ENCODE measurements around the gene PTMS. TPM values are rescaled to one million over a fixed set of nuclear protein-coding genes. Genes with fewer than 3 reads are reported as not detected.

Gene PTMS
- total RNA-seq, 2 donors from 2014 or later = 71.3 to 161 TPM

GRCh38 chr12:6784296-6784695, 18.1 kb downstream of the PTMS start:
- Mint-ChIP-seq H3K27me3 (no peaks in the 10 kb centered on the region), H3K4me1 (peaks cover 48% of the 10 kb centered on the region), H3K4me3 (peak overlapping the region; percentile 25), H3K9me3 (no peaks in the 10 kb centered on the region), H3K36me3 (ENCODE audit: low read depth) (peaks cover under 1% of the 10 kb centered on the region), H3K27ac (peak overlapping the region; percentile 15)
- ATAC-seq (replicated peaks) = peak; percentile 33

GRCh38 chr12:6784761-6785160, 18.6 kb downstream of the PTMS start:
- Mint-ChIP-seq H3K4me1 (peaks cover 44% of the 10 kb centered on the region), H3K36me3 (ENCODE audit: low read depth) (peaks cover 5% of the 10 kb centered on the region), H3K27me3 (no peaks in the 10 kb centered on the region), H3K27ac (no peak overlapping the region), H3K4me3 (peak overlapping the region; percentile 25), H3K9me3 (no peaks in the 10 kb centered on the region)
- no peak for ATAC-seq (replicated peaks)

- Mint-ChIP-seq H3K27me3 (no peaks in the 10 kb centered on the region), H3K27ac (peak overlapping the region; percentile 78), H3K4me1 (peaks cover 38% of the 10 kb centered on the region), H3K36me3 (ENCODE audit: low read depth) (peaks cover 23% of the 10 kb centered on the region), H3K9me3 (no peaks in the 10 kb centered on the region), H3K4me3 (peak overlapping the region; percentile 78)
- ATAC-seq (replicated peaks) = no peak
These were observed 20.4 kb downstream of the PTMS start for GRCh38 chr12:6786416-6787094.

- H3K4me1 Mint-ChIP-seq = peaks cover 41% of the 10 kb centered on the region
- peak overlapping the region; percentile 78 for H3K27ac Mint-ChIP-seq
- peak overlapping the region; percentile 78 for H3K4me3 Mint-ChIP-seq
- H3K36me3 Mint-ChIP-seq (ENCODE audit: low read depth) = peaks cover 31% of the 10 kb centered on the region
- H3K9me3 Mint-ChIP-seq = no peaks in the 10 kb centered on the region
- ATAC-seq (replicated peaks) = no peak
- no peaks in the 10 kb centered on the region for H3K27me3 Mint-ChIP-seq
These were observed 21.1 kb downstream of the PTMS start for GRCh38 chr12:6787309-6787708.

DNA sequence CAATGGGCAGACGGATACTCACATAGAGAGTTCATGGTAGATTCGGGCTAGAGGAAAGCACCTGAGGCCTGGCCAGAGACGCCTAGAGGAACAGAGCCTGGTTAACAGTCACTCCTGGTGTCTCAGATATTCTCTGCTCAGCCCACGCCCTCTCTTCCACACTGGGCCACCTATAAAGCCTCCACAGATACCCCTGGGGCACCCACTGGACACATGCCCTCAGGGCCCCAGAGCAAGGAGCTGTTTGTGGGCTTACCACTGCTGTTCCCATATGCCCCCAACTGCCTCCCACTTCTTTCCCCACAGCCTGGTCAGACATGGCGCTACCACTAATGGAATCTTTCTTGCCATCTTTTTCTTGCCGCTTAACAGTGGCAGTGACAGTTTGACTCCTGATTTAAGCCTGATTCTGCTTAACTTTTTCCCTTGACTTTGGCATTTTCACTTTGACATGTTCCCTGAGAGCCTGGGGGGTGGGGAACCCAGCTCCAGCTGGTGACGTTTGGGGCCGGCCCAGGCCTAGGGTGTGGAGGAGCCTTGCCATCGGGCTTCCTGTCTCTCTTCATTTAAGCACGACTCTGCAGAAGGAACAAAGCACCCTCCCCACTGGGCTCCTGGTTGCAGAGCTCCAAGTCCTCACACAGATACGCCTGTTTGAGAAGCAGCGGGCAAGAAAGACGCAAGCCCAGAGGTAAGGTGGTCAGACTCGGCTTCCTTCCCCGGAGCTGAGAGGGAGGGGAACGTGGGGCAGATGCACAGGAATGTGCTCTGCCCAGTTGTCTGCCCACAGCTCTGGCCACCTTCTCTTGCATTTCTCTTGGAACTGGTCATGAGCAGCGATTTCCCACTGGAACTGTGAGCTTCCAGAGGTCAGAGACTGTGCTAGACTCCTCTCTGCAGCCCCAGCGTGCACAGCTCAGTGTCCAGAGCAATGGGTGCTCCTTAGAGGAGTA, 23.1 kb downstream of the PTMS start, which contains the start of gene CD4:
Gene CD4 (plus strand): TSS at position 557 of the 953 bp plus-strand sequence. CDS start 10,611 bp downstream, outside the sequence.
- Mint-ChIP-seq H3K36me3 (ENCODE audit: low read depth) (peaks cover 50% of the 10 kb centered on the region), H3K9me3 (no peaks in the 10 kb centered on the region), H3K4me1 (peaks cover 43% of the 10 kb centered on the region), H3K27ac (peak within 1 kb of the TSS; percentile 84), H3K4me3 (peak within 1 kb of the TSS; percentile 100), H3K27me3 (no peaks in the 10 kb centered on the region)
- peak; percentile 79 for ATAC-seq (replicated peaks)

GRCh38 chr12:6790496-6791150, 24.5 kb downstream of the PTMS start:
- Mint-ChIP-seq H3K36me3 (ENCODE audit: low read depth) (peaks cover 64% of the 10 kb centered on the region), H3K27me3 (no peaks in the 10 kb centered on the region), H3K9me3 (no peaks in the 10 kb centered on the region), H3K4me3 (peak overlapping the region; percentile 100), H3K27ac (peak overlapping the region; percentile 84), H3K4me1 (peaks cover 48% of the 10 kb centered on the region)
- peak; percentile 49 for ATAC-seq (replicated peaks)

DNA sequence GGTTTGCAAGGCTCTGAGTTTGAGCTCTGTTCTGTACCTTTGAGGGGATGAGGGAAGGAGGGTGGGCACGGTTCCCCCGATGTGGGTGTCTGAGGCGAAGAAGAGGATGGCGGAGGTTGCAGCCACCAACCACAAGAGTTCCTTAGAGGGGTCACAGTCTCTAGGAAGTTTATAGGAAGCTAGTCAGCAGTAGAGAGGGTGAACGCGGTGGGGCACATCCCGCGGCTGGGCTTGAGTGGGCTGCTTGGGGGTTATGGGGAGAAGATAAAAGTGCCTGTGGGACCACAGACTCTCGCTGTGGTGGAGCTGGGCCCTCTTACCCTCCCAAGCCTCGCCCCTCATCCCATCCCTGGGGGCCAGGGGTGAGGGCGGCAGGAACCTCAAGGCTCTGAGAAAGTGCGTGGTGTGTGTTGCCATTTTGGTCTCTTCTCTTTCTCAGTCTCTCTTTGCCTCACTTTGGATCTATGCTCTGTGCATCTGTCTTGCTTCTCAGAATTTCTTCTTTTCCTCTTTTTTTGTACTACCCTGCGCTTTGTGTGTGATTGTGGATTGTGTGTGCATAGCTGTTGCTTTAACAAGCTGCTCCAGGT, 25.9 kb downstream of the PTMS start:
- peak; percentile 7 for ATAC-seq (replicated peaks)
- Mint-ChIP-seq H3K27me3 (no peaks in the 10 kb centered on the region), H3K36me3 (ENCODE audit: low read depth) (peaks cover 78% of the 10 kb centered on the region), H3K4me1 (peaks cover 51% of the 10 kb centered on the region), H3K4me3 (peak overlapping the region; percentile 100), H3K9me3 (no peaks in the 10 kb centered on the region), H3K27ac (peak overlapping the region; percentile 84)

DNA sequence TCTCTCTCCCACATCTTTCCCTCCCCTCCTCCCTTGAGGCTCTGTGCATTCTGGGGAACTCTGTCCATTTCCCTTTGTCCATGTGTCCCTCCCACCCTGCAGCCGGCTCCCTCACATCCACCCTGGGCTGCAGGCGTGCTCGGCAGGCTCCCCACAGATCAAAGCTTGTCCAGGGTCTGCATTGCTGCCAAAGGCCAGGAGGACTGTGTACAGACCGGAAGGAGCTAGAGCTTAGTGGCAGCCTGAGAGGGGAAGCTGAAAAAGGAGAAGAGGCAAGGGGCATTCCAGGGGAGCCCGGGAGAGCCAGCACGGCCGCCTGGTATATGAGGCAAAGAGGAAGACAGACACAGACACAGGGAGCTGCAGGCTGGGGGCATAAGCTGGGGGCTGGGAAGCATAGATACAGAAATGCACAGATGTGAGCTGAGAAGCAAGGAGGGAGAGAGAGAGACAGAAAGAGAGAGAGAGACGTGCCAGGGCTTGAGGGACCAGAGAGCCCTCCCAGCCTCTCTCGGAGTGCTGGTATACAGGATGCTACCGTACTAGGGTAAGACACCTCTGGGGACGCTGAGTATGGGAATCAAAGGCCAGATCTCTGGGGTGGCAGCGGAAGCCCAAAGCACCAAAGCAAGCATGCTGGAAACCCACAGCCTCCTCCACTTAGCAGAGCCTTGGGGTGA, 26.5 kb downstream of the PTMS start:
- Mint-ChIP-seq H3K36me3 (ENCODE audit: low read depth) (peaks cover 84% of the 10 kb centered on the region), H3K27ac (peak overlapping the region; percentile 84), H3K9me3 (no peaks in the 10 kb centered on the region), H3K27me3 (no peaks in the 10 kb centered on the region), H3K4me1 (peaks cover 54% of the 10 kb centered on the region), H3K4me3 (peak overlapping the region; percentile 100)
- peak; percentile 18 for ATAC-seq (replicated peaks)

DNA sequence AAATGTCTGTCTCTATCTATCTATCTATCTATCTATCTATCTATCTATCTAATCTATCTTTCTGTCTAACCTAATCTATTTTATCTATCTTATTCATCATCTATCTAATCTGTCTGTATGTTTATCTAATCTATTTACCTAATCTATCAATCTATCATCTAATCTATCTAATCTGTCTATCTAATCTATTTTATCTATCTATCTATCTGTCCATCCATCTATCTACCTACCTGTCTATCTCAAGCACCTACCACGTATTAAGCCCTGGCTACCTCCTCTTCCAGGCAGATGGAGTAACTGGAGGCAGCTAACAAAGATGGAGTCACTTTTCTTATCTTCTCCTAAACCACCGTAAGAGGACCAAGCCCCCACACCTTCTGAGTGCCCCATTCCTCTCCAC, 28.9 kb downstream of the PTMS start:
- H3K4me3 Mint-ChIP-seq = peak overlapping the region; percentile 100
- H3K27ac Mint-ChIP-seq = peak overlapping the region; percentile 72
- no peak for ATAC-seq (replicated peaks)
- peaks cover 100% of the 10 kb centered on the region for H3K36me3 Mint-ChIP-seq (ENCODE audit: low read depth)
- H3K27me3 Mint-ChIP-seq = no peaks in the 10 kb centered on the region
- no peaks in the 10 kb centered on the region for H3K9me3 Mint-ChIP-seq
- peaks cover 41% of the 10 kb centered on the region for H3K4me1 Mint-ChIP-seq

DNA sequence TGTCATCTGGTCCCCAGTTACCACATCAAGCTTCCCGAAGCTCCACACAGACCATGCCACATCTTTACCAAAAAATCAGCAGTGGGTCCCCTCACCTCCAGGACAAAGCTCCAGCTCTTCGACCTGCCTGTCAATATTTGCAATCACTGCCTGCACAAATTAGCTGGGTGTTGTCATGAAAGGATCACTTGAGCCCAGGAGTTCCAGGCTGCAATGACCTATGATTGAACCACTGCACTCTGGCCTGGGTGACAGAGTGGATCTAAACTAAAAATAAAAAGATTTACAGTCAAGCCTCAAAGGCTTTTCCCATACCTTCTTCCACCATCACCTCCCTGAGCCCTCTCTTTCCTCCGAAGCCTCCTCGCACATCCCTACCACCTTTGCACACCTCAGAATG, 30.4 kb downstream of the PTMS start:
- ATAC-seq (replicated peaks) = no peak
- peaks cover 91% of the 10 kb centered on the region for H3K36me3 Mint-ChIP-seq (ENCODE audit: low read depth)
- peak overlapping the region; percentile 16 for H3K27ac Mint-ChIP-seq
- peaks cover 41% of the 10 kb centered on the region for H3K4me1 Mint-ChIP-seq
- peak overlapping the region; percentile 6 for H3K4me3 Mint-ChIP-seq
- H3K9me3 Mint-ChIP-seq = no peaks in the 10 kb centered on the region
- no peaks in the 10 kb centered on the region for H3K27me3 Mint-ChIP-seq

DNA sequence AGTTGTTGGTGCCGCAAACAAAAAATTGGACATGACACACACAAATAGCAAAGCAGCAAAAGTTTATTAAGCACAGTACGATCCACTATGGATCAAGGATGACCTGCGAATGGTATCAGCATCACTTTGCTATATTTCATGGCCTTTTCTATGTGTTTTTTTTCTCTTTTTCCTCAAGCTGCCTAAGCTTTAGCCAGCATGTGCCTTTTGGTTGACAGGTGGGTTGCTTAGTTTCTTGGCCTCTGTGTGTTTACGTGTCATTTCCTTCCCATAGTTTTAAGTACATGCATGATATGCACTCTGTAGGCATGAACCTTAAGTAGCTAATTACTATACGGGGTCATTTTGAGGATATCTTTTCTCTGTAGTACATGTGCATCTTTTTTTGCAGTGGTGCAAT, 33.0 kb downstream of the PTMS start:
- Mint-ChIP-seq H3K36me3 (ENCODE audit: low read depth) (peaks cover 87% of the 10 kb centered on the region), H3K4me1 (peaks cover 24% of the 10 kb centered on the region), H3K27ac (no peak overlapping the region), H3K27me3 (no peaks in the 10 kb centered on the region), H3K4me3 (no peak overlapping the region), H3K9me3 (no peaks in the 10 kb centered on the region)
- no peak for ATAC-seq (replicated peaks)

DNA sequence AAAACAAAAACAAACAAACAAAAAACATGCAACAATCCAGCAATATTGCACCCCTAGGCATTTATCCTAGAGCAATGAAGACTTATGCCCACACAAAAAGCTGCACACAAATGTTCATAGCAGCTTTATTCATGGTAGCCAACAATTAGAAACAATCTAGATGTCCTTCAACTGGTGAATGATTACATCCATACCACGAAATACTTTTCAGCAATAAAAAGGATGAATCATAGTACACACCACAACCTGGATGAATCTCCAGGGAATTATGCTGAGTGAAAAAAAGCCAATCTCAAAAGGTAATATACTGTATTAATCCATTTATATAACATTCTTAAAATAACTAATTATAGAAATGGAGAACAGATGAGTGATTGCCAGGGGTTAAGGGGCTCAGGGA, 41.0 kb downstream of the PTMS start:
- Mint-ChIP-seq H3K9me3 (no peaks in the 10 kb centered on the region), H3K27me3 (no peaks in the 10 kb centered on the region), H3K4me3 (no peak overlapping the region), H3K4me1 (peaks cover 11% of the 10 kb centered on the region), H3K36me3 (ENCODE audit: low read depth) (peaks cover 92% of the 10 kb centered on the region), H3K27ac (no peak overlapping the region)
- ATAC-seq (replicated peaks) = no peak

DNA sequence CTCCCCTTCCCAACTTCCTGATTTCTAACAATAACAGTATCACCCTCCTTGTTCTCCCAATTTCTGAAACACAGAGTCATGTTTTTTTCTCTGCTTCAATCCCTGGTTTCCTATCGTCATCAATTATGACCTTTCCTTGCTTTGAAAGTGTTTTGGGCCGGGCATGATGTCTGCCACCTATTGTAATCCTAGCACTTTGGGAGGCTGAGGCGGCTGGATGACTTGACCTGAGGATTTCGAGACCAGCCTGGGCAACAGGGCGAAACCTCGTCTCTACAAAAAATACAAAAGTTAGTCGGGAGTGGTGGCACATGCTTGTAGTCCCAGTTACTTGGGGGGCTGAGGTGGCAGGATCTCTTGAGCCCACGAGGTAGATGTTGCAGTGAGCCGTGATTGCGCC, 42.9 kb downstream of the PTMS start:
- Mint-ChIP-seq H3K36me3 (ENCODE audit: low read depth) (peaks cover 94% of the 10 kb centered on the region), H3K27me3 (no peaks in the 10 kb centered on the region), H3K27ac (no peak overlapping the region), H3K9me3 (no peaks in the 10 kb centered on the region), H3K4me3 (no peak overlapping the region), H3K4me1 (peaks cover 11% of the 10 kb centered on the region)
- ATAC-seq (replicated peaks) = no peak

Data from activated T-helper 17 cell treated with anti-CD3 and anti-CD28 coated beads, Interleukin-2, amount 50 U/mL, for 72 hours (primary cell).